Bronchial epithelial cell (primary cell): ENCODE results near the gene NUTM2B. TPM values are rescaled to one million over a fixed set of nuclear protein-coding genes. Genes with fewer than 3 reads are reported as not detected.
"Not testable (repeated sequence)": the region's sequence is repeated elsewhere in the genome, so short reads cannot be mapped to it uniquely, and the experiment has no call there.

ENCODE experiments used
- DNase-seq: peaks from one replicate; pipeline ENCODE4 v3.0.0-alpha.2; 2010; ENCODE audit warnings: low read depth
- FAIRE-seq: peaks from 2 replicates; lab custom pipeline; 2011; peaks lifted over from hg19 to GRCh38; lab: Jason Lieb, UNC
- H3K27me3 ChIP-seq: 2 replicates; pipeline ENCODE4 v1.5.1; 2011; ENCODE audit warnings: low read length; ENCODE audit not compliant: control insufficient read depth, insufficient read depth
- H3K36me3 ChIP-seq: 2 replicates; pipeline ENCODE4 v1.5.1; 2011; ENCODE audit warnings: low read length; ENCODE audit not compliant: control insufficient read depth, insufficient read depth
- H3K4me3 ChIP-seq: 2 replicates; pipeline ENCODE4 v1.5.1; 2011; ENCODE audit warnings: mild to moderate bottlenecking, low read depth, low read length, control low read depth
- CTCF ChIP-seq: IDR thresholded peaks from 2 replicates; pipeline ENCODE4 v1.5.1; 2011; ENCODE audit warnings: mild to moderate bottlenecking, moderate library complexity, low read length, control low read depth, inconsistent platforms; ENCODE audit not compliant: insufficient read depth, severe bottlenecking
- total RNA-seq: library from RNA; depleted of rRNA; stranded (reverse); fragments of >200 nt; gene quantifications from 2 replicates; pipeline ENCODE4 v1.2.1, GENCODE V29; 2014

NUTM2B gene
- 0.26 and 1.0 TPM in 2 replicates for total RNA-seq

- DNase-seq, FAIRE-seq: not testable (repeated sequence)
Measured at GRCh38 chr10:79702927-79703326, at the start of gene NUTM2B. NUTM2B (plus strand) TSS chr10:79703227; CDS start chr10:79703610, 383 bp downstream.

GRCh38 chr10:79663287-79663686, 39.7 kb upstream of the NUTM2B start:
- H3K27me3 ChIP-seq, DNase-seq, H3K4me3 ChIP-seq, H3K36me3 ChIP-seq, FAIRE-seq: not testable (repeated sequence)

More at GRCh38 chr10:79702927-79703326, at the start of gene NUTM2B:
- not testable (repeated sequence) for H3K4me3 ChIP-seq, H3K27me3 ChIP-seq, H3K36me3 ChIP-seq

GRCh38 chr10:79664686-79665085, 38.3 kb upstream of the NUTM2B start:
- H3K36me3 ChIP-seq, H3K27me3 ChIP-seq, FAIRE-seq, DNase-seq, H3K4me3 ChIP-seq: not testable (repeated sequence)

- not testable (repeated sequence) for H3K4me3 ChIP-seq, H3K27me3 ChIP-seq, H3K36me3 ChIP-seq, DNase-seq, FAIRE-seq
Measured at GRCh38 chr10:79669248-79669788, 33.7 kb upstream of the NUTM2B start.

- H3K36me3 ChIP-seq, H3K4me3 ChIP-seq, H3K27me3 ChIP-seq, FAIRE-seq: not testable (repeated sequence)
- peak; percentile 6 for DNase-seq
Measured at GRCh38 chr10:79674878-79675277, 28.1 kb upstream of the NUTM2B start.

GRCh38 chr10:79683026-79683883, 19.8 kb upstream of the NUTM2B start:
- DNase-seq, H3K27me3 ChIP-seq, H3K4me3 ChIP-seq, FAIRE-seq, H3K36me3 ChIP-seq: not testable (repeated sequence)

- H3K27me3 ChIP-seq, H3K4me3 ChIP-seq, H3K36me3 ChIP-seq, DNase-seq: not testable (repeated sequence)
- FAIRE-seq: peak; percentile 40
Measured at GRCh38 chr10:79683884-79684720, 18.9 kb upstream of the NUTM2B start.

- H3K36me3 ChIP-seq, FAIRE-seq: not testable (repeated sequence)
Measured at GRCh38 chr10:79685044-79685685, 17.9 kb upstream of the NUTM2B start.

GRCh38 chr10:79686595-79686994, 16.4 kb upstream of the NUTM2B start:
- not testable (repeated sequence) for FAIRE-seq, H3K27me3 ChIP-seq, DNase-seq, H3K36me3 ChIP-seq, H3K4me3 ChIP-seq

More at GRCh38 chr10:79685044-79685685, 17.9 kb upstream of the NUTM2B start:
- TF ChIP-seq CTCF: peak; percentile 20
- peak; percentile 30 for DNase-seq
- H3K27me3 ChIP-seq, H3K4me3 ChIP-seq: not testable (repeated sequence)

GRCh38 chr10:79687406-79688150, 15.4 kb upstream of the NUTM2B start:
- H3K27me3 ChIP-seq, H3K36me3 ChIP-seq, DNase-seq, FAIRE-seq, H3K4me3 ChIP-seq: not testable (repeated sequence)

- not testable (repeated sequence) for DNase-seq, H3K4me3 ChIP-seq, H3K36me3 ChIP-seq, H3K27me3 ChIP-seq, FAIRE-seq
Measured at GRCh38 chr10:79688798-79689197, 14.2 kb upstream of the NUTM2B start.

GRCh38 chr10:79696596-79696995, 6.4 kb upstream of the NUTM2B start:
- not testable (repeated sequence) for DNase-seq, H3K36me3 ChIP-seq, FAIRE-seq, H3K4me3 ChIP-seq, H3K27me3 ChIP-seq
